Measurements from ENCODE around the gene FBLN5. TPM values are rescaled to one million over a fixed set of nuclear protein-coding genes. Genes with fewer than 3 reads are reported as not detected.

Gene FBLN5
- total RNA-seq, 4 donors from 2014 or later = 26.3 to 128 (median 44.5) TPM

DNA sequence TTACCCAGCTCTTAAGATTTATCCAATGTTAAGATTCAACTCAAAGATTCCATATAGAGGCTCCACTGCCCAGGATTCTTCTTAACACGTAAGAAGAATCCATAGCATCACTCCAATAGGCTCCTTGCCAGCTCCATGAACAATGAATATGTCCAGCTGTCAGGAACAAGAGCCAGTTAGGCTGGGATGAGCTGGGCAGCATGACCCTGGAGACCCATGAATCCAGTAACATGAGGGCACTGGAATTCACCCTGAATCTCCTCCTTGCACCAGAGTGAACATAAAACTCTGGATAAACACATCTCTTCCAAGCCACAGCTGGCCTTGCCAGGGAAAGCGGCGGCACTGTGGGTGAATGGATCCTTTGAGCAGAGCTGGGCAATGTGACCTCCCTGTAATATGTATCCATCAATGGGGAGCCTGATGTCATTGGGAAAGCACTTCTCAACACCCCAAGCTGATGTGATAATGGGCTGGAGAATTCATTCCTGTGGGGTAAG lies 55.7 kb downstream of the FBLN5 start:
- TF ChIP-seq POLR2A (IDR thresholded peaks at IDR 0.05) = no peak
- TF ChIP-seq, protein P1, sequence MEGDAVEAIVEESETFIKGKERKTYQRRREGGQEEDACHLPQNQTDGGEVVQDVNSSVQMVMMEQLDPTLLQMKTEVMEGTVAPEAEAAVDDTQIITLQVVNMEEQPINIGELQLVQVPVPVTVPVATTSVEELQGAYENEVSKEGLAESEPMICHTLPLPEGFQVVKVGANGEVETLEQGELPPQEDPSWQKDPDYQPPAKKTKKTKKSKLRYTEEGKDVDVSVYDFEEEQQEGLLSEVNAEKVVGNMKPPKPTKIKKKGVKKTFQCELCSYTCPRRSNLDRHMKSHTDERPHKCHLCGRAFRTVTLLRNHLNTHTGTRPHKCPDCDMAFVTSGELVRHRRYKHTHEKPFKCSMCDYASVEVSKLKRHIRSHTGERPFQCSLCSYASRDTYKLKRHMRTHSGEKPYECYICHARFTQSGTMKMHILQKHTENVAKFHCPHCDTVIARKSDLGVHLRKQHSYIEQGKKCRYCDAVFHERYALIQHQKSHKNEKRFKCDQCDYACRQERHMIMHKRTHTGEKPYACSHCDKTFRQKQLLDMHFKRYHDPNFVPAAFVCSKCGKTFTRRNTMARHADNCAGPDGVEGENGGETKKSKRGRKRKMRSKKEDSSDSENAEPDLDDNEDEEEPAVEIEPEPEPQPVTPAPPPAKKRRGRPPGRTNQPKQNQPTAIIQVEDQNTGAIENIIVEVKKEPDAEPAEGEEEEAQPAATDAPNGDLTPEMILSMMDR (IDR thresholded peaks at IDR 0.05) = no peak
- intact Hi-C loops (cut with DNase I; ENCODE audit: low total_unique reads) = no loop called here
- DNase-seq (ENCODE audit: low spot score in 2 of 2) = no peak
- no peak overlapping the region for H3K4me3 ChIP-seq (ENCODE audit: low read depth, poor library complexity, severe bottlenecking)
- 56% methylated on average over 3 of the region's 3 CpGs for WGBS, 2 donors

DNA sequence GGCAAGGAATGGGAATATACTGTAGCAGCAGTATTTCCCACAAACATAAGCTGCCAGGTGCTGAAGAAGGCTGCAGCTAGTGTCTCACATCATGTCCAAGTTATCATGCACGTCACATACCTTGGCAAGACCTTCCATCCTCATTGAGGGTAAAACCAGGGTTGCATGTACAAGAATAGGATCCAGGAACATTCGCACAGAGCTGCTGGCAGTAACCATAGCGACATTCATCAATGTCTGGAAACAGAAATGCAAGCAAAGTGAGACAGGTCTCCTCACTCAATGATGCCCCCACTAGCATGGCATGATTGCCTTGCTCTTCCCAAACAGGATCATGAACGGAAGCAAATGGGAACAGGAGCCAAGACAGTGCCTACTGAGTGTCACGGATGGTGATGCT lies 56.4 kb downstream of the FBLN5 start:
- intact Hi-C loops (cut with DNase I; ENCODE audit: low total_unique reads) = no loop called here
- no peak for TF ChIP-seq POLR2A (IDR thresholded peaks at IDR 0.05)
- TF ChIP-seq, protein P1 (IDR thresholded peaks at IDR 0.05) = no peak
- no peak for DNase-seq (ENCODE audit: low spot score in 2 of 2)
- H3K4me3 ChIP-seq (ENCODE audit: low read depth, poor library complexity, severe bottlenecking) = no peak overlapping the region
- 87 to 89% methylated on average over 5 of the region's 5 CpGs for WGBS, 2 donors

DNA sequence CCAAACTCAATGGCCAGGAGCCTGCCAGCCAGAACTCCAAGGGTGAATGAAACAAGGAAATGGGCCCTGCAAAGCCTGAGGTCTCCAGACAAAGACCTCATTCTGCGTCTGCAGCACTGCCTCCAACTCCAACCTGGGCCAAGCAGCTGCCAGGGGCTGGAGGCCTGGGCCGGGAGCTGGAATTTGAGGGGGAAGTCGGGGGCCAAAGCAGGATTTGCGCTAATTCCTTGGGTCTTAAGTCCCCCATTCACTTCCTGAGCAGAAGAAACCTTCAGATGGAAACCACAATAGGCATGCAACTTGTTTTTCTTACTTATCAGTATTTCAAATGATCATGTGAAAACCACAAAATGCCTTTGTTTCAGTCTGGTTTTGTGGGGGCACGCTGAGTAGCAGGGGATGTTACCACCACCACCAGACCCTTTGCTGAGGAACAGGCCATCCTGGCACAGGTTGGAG lies 57.2 kb downstream of the FBLN5 start:
- intact Hi-C loops (cut with DNase I; ENCODE audit: low total_unique reads) = no loop called here
- no peak overlapping the region for H3K4me3 ChIP-seq (ENCODE audit: low read depth, poor library complexity, severe bottlenecking)
- no peak for DNase-seq (ENCODE audit: low spot score in 2 of 2)
- 57 to 58% methylated on average over 5 of the region's 5 CpGs for WGBS, 2 donors
- no peak for TF ChIP-seq POLR2A (IDR thresholded peaks at IDR 0.05)
- TF ChIP-seq, protein P1 (IDR thresholded peaks at IDR 0.05) = no peak

DNA sequence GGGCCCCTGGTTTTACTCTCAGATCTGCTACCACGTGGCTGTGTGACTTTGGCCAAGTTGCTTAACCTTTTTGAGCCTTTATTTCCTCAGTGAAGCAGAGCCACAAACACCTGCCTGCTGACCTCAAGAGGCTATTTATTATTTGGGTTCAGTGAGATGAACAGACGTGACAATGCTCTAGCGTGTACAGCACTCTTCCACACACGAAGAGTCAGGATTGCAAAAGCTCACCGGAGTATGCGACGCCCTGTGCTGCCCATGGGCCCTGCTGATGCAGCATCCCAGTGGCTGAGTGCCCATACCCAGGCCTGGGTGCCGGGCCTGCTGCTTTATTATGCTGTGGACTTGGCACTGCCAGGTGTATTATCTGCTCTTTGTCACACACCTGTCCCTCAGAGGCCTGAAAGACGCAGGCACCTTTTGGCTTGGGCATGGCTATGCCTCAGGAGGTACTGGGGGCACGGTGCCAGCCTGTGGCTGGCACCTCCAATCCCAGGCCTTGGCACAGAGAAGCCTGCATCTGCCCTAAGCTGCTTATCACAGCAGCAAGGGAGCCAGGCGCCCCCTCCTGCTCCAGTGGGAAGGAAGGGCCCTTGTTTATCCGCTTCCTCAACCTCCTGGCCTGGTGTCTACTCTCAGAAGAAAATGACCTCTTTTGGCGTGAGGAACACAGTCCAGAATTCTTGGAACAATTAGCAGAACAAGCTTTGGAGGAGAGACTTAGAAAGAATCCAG lies 57.9 kb downstream of the FBLN5 start:
- no peak for DNase-seq (ENCODE audit: low spot score in 2 of 2)
- intact Hi-C loops (cut with DNase I; ENCODE audit: low total_unique reads) = no loop called here
- TF ChIP-seq, protein P1 (IDR thresholded peaks at IDR 0.05) = no peak
- no peak for TF ChIP-seq POLR2A (IDR thresholded peaks at IDR 0.05)
- H3K4me3 ChIP-seq (ENCODE audit: low read depth, poor library complexity, severe bottlenecking) = no peak overlapping the region
- WGBS, 2 donors = 44 to 52% methylated on average over 12 to 13 of the region's 13 CpGs

DNA sequence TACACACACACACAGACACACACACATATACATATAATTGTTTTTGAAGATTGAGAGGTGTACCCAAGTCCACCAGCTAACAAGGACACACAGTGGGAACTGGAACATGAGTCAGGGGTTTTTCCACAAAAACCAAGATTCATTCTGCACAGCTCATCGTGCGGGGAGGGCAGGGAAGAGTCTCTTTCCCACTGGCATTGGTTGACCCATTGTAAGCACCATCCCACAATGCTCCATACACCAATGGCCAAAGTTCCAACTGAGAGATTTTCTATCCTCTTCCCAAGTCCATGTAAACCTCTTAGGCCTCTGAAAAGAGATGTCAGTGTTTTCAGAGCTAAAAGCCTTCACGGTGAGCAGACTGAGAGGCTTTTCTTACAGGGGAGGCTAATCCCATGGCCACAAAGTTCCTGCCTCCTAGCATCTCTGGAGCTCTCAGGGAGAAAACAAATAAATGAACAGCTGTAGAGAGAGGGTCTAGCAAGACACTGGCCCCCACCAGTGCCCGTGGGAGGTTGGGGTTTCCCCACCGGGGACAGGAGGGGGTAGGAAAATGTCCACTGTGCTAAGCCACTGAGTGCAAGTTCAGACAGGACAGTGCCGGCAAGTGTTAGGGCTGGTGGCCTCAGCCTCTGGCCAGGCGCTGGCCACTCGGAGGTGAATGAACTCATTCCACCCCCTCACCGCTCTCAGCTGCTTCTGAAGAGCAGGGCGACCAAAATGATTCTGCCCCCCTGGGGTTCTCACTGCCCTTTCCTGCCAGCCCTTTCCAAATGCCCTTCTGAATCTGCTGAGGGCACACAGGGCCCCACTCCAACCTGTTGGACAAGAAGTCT lies 58.6 kb downstream of the FBLN5 start:
- no peak for TF ChIP-seq POLR2A (IDR thresholded peaks at IDR 0.05)
- TF ChIP-seq, protein P1 (IDR thresholded peaks at IDR 0.05) = no peak
- H3K4me3 ChIP-seq (ENCODE audit: low read depth, poor library complexity, severe bottlenecking) = no peak overlapping the region
- DNase-seq (ENCODE audit: low spot score in 2 of 2) = no peak
- intact Hi-C loops (cut with DNase I; ENCODE audit: low total_unique reads) = no loop called here
- WGBS, 2 donors = 89 to 91% methylated on average over 10 of the region's 10 CpGs
